ENCODE results near the gene B9D2. TPM values are rescaled to one million over a fixed set of nuclear protein-coding genes. Genes with fewer than 3 reads are reported as not detected.

Gene B9D2
- total and polyA plus RNA-seq, 2 of the 4 experiments (the other 2 are of a cell fraction): 6.1 to 9.7 TPM

GRCh38 chr19:41341669-41342490 is 22.1 kb downstream of the B9D2 start (continued):
- no peak for TF ChIP-seq BHLHE40 (IDR thresholded peaks at IDR 0.05; ENCODE audit: low read depth, low read length)

- TF ChIP-seq POLR2A (IDR thresholded peaks at IDR 0.05; ENCODE audit: low read depth, low read length) (no peak), CEBPB (IDR thresholded peaks at IDR 0.05; ENCODE audit: low read depth, low read length) (peak; percentile 36; the same call in 1 of the 2 replicates), MAFK (IDR thresholded peaks at IDR 0.05; ENCODE audit: low read depth, low read length) (no peak)
- Histone ChIP-seq H3K27ac (ENCODE audit: insufficient read depth, low read length) (no peak overlapping the region), H3K4me1 (ENCODE audit: control insufficient read depth, insufficient read depth, low read length) (no peaks in the 10 kb centered on the region), H2AFZ (replicated peaks; ENCODE audit: low read length, poor library complexity) (no peak overlapping the region), H3K9me1 (ENCODE audit: insufficient read depth, low read length) (no peaks in the 10 kb centered on the region; the same call in 1 of the 2 replicates), H3K23ac (ENCODE audit: low read depth, low read length) (no peak overlapping the region), H2AK5ac (ENCODE audit: low read depth, low read length) (no peak overlapping the region), H4K5ac (ENCODE audit: low read depth, low read length) (no peak overlapping the region), H3K18ac (ENCODE audit: low read depth, low read length) (no peak overlapping the region), H2BK20ac (ENCODE audit: low read depth, low read length) (no peak overlapping the region), H4K91ac (ENCODE audit: insufficient read depth, low read depth, low read length) (no peak overlapping the region), H3K27me3 (ENCODE audit: control insufficient read depth, insufficient read depth, low read length) (no peaks in the 10 kb centered on the region), H4K20me1 (ENCODE audit: insufficient read depth, low read length) (peaks cover 30% of the 10 kb centered on the region), H3K9ac (ENCODE audit: low read depth, low read length) (no peak overlapping the region), H2BK120ac (ENCODE audit: low read depth, low read length) (no peak overlapping the region), H2BK5ac (ENCODE audit: low read depth, low read length, poor library complexity, severe bottlenecking) (no peak overlapping the region), H4K8ac (ENCODE audit: low read depth in 2 of 2, low read length in 2 of 2) (no peak overlapping the region), H3K36me3 (ENCODE audit: control insufficient read depth, insufficient read depth, low read length) (peaks cover 54% of the 10 kb centered on the region), H3K9me3 (ENCODE audit: control insufficient read depth, insufficient read depth, low read length) (no peaks in the 10 kb centered on the region), H3K56ac (ENCODE audit: extremely low read depth, insufficient read depth, low read length) (no peak overlapping the region), H2BK15ac (ENCODE audit: low read depth, low read length) (no peak overlapping the region), H3K4me3 (ENCODE audit: insufficient read depth, low read depth, low read length) (no peak overlapping the region), H3K79me1 (ENCODE audit: low read depth in 1 of 2, low read length in 2 of 2) (peaks cover 16 to 47% of the 10 kb centered on the region in 2 experiments), H2AK9ac (replicated peaks; ENCODE audit: low read depth, low read length, poor library complexity) (no peak overlapping the region), H3K14ac (replicated peaks; ENCODE audit: low read depth, low read length) (no peak overlapping the region), H3K4me2 (ENCODE audit: low read depth, low read length) (no peak overlapping the region), H3K4ac (ENCODE audit: low read depth, low read length) (no peak overlapping the region)
- intact Hi-C loops (cut with micrococcal nuclease): no loop called here
- CTCF ChIA-PET: no interaction called here
- POLR2A ChIA-PET (ENCODE audit: unreplicated experiment): no interaction called here
- ATAC-seq (ENCODE audit: low read depth) (peak; percentile 62), DNase-seq (peak; percentile 61)
- 96% methylated on average over 4 of the region's 5 CpGs; no CpG with 5 or more reads in 1 of the 2 experiments for WGBS, 2 experiments (ENCODE audit: extremely low coverage in 2 of 2, insufficient read length in 1 of 2)
- dilution Hi-C loops (cut with HindIII; ENCODE audit: low sequenced_read_pairs, unreplicated experiment): no loop called here
- BruUV-seq (replicated peaks): no TSS peak
- in situ Hi-C loops (cut with MboI; ENCODE audit: low sequenced_read_pairs): no loop called here
These were observed 24.0 kb downstream of the B9D2 start for GRCh38 chr19:41339936-41340335.

Measured in IMR-90 (cell line).